DOHH2 (cell line): ENCODE measurements around the gene DSTYK.

ENCODE experiments used
- H3F3A ChIP-seq: fragments of 200-600 bp; sonication (generic), shearing (Covaris generic); 2 replicates; pipeline ENCODE4 v1.6.0; 2016; ENCODE audit warnings: antibody characterized with exemption, mild to moderate bottlenecking; ENCODE audit not compliant: control insufficient read depth, insufficient read depth
- H3K27ac ChIP-seq: fragments of 200-600 bp; sonication (generic); 2 replicates; pipeline ENCODE4 v1.5.1; 2014; ENCODE audit warnings: low read depth, mild to moderate bottlenecking, low read length, moderate library complexity
- H3K27me3 ChIP-seq: fragments of 200-600 bp; sonication (generic); 2 replicates; pipeline ENCODE4 v1.6.1; 2014; ENCODE audit warnings: mild to moderate bottlenecking, low read length, mixed read lengths; ENCODE audit not compliant: control insufficient read depth
- H3K36me3 ChIP-seq: fragments of 200-600 bp; sonication (generic); 2 replicates; pipeline ENCODE4 v1.6.1; 2014; ENCODE audit warnings: mild to moderate bottlenecking, low read length, moderate library complexity, mixed read lengths; ENCODE audit not compliant: control insufficient read depth
- H3K4me1 ChIP-seq: fragments of 200-600 bp; sonication (generic); 2 replicates; pipeline ENCODE4 v1.6.1; 2014; ENCODE audit warnings: mild to moderate bottlenecking, low read length, mixed read lengths; ENCODE audit not compliant: control insufficient read depth
- H3K4me2 ChIP-seq: fragments of 200-600 bp; sonication (generic); 2 replicates; pipeline ENCODE4 v1.6.0; 2014; ENCODE audit warnings: mild to moderate bottlenecking, low read length, moderate library complexity
- H3K4me3 ChIP-seq: fragments of 200-600 bp; sonication (generic); 2 replicates; pipeline ENCODE4 v1.5.1; 2014; ENCODE audit warnings: mild to moderate bottlenecking, low read length, mixed read lengths
- H3K79me2 ChIP-seq: fragments of 200-600 bp; sonication (generic); 2 replicates; pipeline ENCODE4 v1.6.1; 2014; ENCODE audit warnings: mild to moderate bottlenecking, low read length, mixed read lengths; ENCODE audit not compliant: control insufficient read depth
- H3K9me2 ChIP-seq: fragments of 200-600 bp; sonication (generic); replicated peaks from 2 replicates; pipeline ENCODE4 v1.6.1; 2014; ENCODE audit warnings: mild to moderate bottlenecking, low read length, mixed read lengths; ENCODE audit not compliant: control insufficient read depth
- H3K9me3 ChIP-seq: fragments of 200-600 bp; sonication (generic); 2 replicates; pipeline ENCODE4 v1.6.1; 2014; ENCODE audit warnings: antibody characterized with exemption, low read length, mixed read lengths; ENCODE audit not compliant: control insufficient read depth, insufficient read depth
- H4K20me1 ChIP-seq: fragments of 200-600 bp; sonication (generic); 2 replicates; pipeline ENCODE4 v1.6.0; 2014; ENCODE audit warnings: low read depth, mild to moderate bottlenecking, antibody characterized with exemption, low read length, moderate library complexity; ENCODE audit not compliant: control insufficient read depth, insufficient read depth
- EZH2phosphoT487 ChIP-seq: fragments of 200-600 bp; sonication (generic); IDR thresholded peaks from 2 replicates; pipeline ENCODE4 v1.6.1; 2017; ENCODE audit warnings: borderline replicate concordance, mild to moderate bottlenecking, antibody characterized with exemption, low read length, moderate library complexity, mixed read lengths
- TF ChIP-seq, protein P1 (sequence below): fragments of 200-600 bp; sonication (generic); IDR thresholded peaks from one replicate; pipeline ENCODE4 v1.5.1; 2014; ENCODE audit warnings: antibody characterized with exemption, mild to moderate bottlenecking, low read depth, low read length; ENCODE audit not compliant: poor library complexity, severe bottlenecking

Gene DSTYK

DNA sequence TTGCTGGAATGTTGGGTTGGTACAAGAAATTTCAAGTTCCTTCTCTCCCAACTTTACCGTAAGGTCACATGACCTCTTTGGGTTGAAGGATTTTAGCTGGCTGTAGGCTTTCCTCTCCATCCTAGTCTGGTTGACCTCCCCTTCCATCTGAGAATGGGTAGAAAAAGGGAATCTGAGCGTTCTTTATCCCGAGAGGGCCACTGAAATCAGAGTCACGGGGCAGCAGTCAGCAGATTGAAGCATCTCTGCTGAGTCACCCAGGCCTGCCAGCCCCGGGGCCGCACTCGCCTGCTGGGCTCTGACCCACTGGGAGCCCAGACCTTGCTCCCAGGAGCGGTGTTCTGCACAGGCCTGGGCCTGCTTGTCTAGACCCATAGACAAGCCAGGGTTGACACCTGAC, 47.2 kb upstream of the DSTYK start:
- H3K4me1 ChIP-seq, result peaks cover 11% of the 10 kb centered on the region
- TF ChIP-seq EZH2phosphoT487, result no peak
- TF ChIP-seq, protein P1, sequence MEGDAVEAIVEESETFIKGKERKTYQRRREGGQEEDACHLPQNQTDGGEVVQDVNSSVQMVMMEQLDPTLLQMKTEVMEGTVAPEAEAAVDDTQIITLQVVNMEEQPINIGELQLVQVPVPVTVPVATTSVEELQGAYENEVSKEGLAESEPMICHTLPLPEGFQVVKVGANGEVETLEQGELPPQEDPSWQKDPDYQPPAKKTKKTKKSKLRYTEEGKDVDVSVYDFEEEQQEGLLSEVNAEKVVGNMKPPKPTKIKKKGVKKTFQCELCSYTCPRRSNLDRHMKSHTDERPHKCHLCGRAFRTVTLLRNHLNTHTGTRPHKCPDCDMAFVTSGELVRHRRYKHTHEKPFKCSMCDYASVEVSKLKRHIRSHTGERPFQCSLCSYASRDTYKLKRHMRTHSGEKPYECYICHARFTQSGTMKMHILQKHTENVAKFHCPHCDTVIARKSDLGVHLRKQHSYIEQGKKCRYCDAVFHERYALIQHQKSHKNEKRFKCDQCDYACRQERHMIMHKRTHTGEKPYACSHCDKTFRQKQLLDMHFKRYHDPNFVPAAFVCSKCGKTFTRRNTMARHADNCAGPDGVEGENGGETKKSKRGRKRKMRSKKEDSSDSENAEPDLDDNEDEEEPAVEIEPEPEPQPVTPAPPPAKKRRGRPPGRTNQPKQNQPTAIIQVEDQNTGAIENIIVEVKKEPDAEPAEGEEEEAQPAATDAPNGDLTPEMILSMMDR, result no peak
- H3K4me2 ChIP-seq, result no peak overlapping the region
- H3K9me2 ChIP-seq, result no peaks in the 10 kb centered on the region
- H3K4me3 ChIP-seq, result no peak overlapping the region
- H3K27me3 ChIP-seq, result peaks cover 12% of the 10 kb centered on the region
- H3K9me3 ChIP-seq, result no peaks in the 10 kb centered on the region
- H3K36me3 ChIP-seq, result no peaks in the 10 kb centered on the region
- no peaks in the 10 kb centered on the region for H4K20me1 ChIP-seq
- no peak overlapping the region for H3K27ac ChIP-seq
- H3F3A ChIP-seq, result no peaks in the 10 kb centered on the region
- H3K79me2 ChIP-seq, result no peaks in the 10 kb centered on the region

DNA sequence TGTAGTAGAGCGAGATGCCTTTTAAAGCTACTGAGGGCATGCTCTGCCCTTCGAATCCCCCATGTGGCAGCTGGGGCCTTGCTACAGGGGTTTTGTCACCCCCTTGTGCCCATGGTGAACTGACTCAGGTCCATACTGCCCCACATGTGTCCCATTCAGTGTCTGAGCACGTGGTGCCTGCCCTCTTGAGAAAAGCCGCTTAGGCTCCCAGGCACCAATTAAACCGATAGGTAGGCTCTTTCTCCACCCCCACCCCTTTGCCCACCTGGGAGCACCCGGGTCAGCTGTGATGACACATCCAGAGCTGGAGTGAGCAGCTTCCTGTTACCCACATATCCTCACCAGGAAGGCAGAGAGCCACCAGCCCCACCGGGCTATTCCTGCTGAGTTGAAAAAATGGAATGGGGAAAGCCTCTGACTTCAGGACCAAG, 46.8 kb upstream of the DSTYK start:
- Histone ChIP-seq H3K9me2 (no peaks in the 10 kb centered on the region), H3K27ac (no peak overlapping the region), H3K4me1 (peaks cover 11% of the 10 kb centered on the region), H3K9me3 (no peaks in the 10 kb centered on the region), H4K20me1 (no peaks in the 10 kb centered on the region), H3F3A (no peaks in the 10 kb centered on the region), H3K4me3 (no peak overlapping the region), H3K27me3 (peaks cover 14% of the 10 kb centered on the region), H3K4me2 (no peak overlapping the region), H3K36me3 (no peaks in the 10 kb centered on the region), H3K79me2 (no peaks in the 10 kb centered on the region)
- TF ChIP-seq, protein P1, result no peak
- TF ChIP-seq EZH2phosphoT487, result no peak

DNA sequence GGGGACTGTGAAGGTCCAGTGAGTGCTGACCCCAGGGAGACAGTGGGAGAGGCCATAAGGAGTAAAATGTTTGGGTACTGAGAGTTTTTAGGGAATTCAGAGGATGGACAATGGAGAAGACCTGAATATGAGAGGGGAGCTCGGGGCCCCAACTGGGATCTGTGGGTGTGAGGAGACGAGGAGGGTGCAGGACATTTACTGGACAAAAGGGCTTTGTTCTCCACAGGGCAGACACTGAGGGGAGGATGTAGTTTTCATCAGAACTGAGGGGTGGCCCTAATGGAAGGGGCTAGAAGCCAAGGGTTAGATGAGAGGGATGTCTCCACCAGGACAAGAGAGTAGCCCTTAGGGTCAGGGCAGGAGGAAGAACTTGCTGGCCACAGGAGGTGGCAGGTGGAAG, 46.2 kb upstream of the DSTYK start:
- Histone ChIP-seq H3K9me2 (no peaks in the 10 kb centered on the region), H3K4me3 (no peak overlapping the region), H3K36me3 (no peaks in the 10 kb centered on the region), H3K79me2 (no peaks in the 10 kb centered on the region), H3K4me1 (peaks cover 11% of the 10 kb centered on the region), H4K20me1 (no peaks in the 10 kb centered on the region), H3K27ac (no peak overlapping the region), H3K9me3 (no peaks in the 10 kb centered on the region), H3K27me3 (peaks cover 11% of the 10 kb centered on the region), H3K4me2 (no peak overlapping the region), H3F3A (no peaks in the 10 kb centered on the region)
- TF ChIP-seq EZH2phosphoT487, result no peak
- TF ChIP-seq, protein P1, result no peak
